Astrocyte of the hippocampus (primary cell): Measurements from ENCODE around the gene IL21R.

Source experiments
- DNase-seq: peaks from one replicate; pipeline ENCODE4 v3.0.0; 2011; ENCODE audit warnings: low read depth, low spot score

IL21R gene

DNA sequence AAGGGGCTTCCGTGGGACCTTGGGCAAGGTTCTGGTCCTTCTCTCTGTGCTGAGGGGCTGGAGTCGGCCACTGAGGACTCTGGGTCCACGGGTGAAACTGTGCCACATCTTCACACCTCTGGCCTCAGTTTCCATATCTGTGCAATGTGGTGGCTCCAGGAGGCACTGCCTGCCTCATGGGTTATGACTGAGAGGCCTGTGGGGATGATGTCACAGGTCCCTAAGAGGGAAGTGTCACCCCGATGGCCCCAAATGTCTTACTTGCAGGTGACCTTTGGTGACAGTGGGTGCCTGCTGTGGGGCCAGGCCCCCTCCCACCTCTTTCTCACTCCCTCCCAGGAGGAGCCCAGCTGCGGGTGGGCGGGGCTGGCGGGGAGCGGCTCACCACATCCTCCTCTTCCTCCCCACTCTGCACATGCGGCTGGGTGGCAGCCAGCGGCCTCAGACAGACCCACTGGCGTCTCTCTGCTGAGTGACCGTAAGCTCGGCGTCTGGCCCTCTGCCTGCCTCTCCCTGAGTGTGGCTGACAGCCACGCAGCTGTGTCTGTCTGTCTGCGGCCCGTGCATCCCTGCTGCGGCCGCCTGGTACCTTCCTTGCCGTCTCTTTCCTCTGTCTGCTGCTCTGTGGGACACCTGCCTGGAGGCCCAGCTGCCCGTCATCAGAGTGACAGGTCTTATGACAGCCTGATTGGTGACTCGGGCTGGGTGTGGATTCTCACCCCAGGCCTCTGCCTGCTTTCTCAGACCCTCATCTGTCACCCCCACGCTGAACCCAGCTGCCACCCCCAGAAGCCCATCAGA lies at the start of gene IL21R:
TSS of gene IL21R (plus strand) at position 407 of the 801 bp plus-strand sequence. CDS start 27,898 bp downstream, outside the sequence.
- DNase-seq: peak; percentile 88

DNA sequence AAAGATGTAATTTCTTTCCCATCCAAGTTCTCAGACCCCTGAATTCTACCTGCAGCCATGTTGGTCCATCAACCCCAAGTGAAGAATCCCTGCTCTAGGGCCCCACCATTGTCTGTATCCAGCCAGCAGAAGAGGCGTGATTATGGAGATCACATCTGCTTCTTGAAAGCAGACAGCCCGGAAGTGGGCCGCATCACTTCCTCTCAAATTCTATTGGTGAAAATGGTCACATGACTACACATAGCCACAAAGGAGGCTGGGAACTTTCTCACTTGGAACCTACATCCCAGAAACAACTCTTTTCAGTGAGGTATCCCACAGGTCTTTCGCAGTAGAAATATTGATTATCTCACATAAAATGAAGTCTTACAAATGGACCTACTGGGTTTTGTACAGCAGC lies 48.1 kb upstream of the IL21R start:
- no peak for DNase-seq

DNA sequence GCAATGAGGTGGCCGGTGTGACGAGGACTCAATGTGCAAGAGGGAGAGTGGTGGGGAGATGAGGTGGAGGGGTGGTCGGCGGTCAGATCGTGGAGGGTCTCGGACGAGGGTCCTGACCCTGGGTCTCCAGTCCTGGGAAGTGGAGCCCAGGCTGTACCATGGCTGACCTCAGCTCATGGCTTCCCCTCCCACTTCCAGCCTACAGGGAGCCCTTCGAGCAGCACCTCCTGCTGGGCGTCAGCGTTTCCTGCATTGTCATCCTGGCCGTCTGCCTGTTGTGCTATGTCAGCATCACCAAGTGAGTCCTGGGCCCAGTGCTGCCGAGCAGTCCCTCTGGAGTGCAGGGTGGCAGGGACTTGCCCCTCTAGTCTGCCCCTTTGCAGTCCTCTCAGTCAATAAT lies 46.4 kb upstream of the IL21R start:
- peak; percentile 23 for DNase-seq

DNA sequence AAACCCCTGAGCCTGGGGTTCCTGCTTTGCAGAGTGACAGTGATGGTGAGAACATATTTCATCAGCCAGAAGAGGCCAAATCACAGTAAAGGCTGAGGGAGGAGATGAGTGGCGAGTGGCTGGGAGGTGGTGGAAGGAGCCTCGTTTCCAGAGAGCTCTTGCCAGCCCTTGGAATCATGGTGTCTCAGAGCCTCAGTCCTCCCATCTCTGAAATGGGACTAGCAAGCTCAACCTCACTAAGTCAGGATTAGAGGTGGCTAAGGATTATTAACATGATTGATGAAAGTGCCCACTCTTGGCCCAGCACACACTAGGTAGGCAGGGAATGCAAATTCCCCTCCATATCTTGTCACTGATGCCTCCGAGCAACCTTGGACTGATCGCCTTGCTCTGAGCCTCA lies 45.2 kb upstream of the IL21R start:
- DNase-seq: no peak

DNA sequence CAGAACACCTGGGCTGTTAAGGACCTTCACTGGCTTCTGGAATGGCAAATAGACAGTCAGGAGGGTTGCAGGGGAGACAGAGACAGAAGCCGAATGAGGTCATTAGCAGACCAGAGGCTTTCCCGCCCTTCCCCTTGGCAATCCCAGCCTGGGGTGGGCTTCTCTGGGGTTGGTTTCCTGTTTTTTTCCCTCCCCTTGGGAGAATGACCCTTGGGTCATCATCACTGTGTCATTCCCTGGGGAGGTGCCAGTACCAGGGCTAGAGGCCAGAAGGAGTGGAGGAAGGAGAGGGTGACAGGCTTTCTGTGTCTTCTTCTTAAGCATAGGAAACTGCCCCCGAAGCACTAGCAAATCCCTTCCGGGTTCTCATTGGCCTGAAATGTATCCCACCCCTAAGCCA lies 42.9 kb upstream of the IL21R start:
- no peak for DNase-seq

DNA sequence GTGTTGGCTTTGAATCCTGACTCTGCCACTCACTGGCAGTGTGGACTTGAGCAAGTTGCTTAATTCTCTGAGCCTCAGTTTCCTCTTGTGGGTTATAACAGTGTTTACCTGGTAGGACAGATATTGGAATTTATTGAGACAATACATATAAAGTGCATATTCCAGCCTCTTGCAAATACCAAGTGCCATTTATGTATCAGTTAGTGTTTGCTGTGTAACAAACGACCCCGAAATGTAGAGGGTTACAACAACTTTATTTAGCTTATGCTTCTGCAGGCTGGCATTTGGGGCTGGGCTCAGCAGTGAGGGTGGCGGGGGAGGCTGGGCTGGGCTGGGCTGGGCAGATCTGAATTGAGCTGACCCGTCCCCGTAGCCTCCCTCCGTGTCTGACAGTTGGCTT lies 42.4 kb upstream of the IL21R start:
- DNase-seq: no peak

DNA sequence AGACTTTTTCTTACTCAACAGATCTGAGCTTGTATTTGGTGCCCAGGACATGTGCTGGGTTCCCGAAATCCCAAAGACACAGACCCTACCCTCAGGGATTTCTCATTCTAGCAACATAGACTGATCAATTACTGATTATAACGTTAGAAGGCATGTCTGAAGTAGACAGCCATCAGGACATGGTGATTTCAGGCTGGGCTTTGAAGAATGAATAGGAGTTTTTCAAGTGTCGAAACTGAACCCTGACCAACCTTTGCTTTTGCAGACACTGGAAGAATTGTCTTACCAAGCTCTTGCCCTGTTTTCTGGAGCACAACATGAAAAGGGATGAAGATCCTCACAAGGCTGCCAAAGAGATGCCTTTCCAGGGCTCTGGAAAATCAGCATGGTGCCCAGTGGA lies 40.0 kb upstream of the IL21R start:
- DNase-seq: no peak

DNA sequence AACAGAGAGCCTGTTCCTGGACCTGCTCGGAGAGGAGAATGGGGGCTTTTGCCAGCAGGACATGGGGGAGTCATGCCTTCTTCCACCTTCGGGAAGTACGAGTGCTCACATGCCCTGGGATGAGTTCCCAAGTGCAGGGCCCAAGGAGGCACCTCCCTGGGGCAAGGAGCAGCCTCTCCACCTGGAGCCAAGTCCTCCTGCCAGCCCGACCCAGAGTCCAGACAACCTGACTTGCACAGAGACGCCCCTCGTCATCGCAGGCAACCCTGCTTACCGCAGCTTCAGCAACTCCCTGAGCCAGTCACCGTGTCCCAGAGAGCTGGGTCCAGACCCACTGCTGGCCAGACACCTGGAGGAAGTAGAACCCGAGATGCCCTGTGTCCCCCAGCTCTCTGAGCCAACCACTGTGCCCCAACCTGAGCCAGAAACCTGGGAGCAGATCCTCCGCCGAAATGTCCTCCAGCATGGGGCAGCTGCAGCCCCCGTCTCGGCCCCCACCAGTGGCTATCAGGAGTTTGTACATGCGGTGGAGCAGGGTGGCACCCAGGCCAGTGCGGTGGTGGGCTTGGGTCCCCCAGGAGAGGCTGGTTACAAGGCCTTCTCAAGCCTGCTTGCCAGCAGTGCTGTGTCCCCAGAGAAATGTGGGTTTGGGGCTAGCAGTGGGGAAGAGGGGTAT lies 39.3 kb upstream of the IL21R start:
- DNase-seq: no peak

DNA sequence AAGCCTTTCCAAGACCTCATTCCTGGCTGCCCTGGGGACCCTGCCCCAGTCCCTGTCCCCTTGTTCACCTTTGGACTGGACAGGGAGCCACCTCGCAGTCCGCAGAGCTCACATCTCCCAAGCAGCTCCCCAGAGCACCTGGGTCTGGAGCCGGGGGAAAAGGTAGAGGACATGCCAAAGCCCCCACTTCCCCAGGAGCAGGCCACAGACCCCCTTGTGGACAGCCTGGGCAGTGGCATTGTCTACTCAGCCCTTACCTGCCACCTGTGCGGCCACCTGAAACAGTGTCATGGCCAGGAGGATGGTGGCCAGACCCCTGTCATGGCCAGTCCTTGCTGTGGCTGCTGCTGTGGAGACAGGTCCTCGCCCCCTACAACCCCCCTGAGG lies 38.7 kb upstream of the IL21R start:
- no peak for DNase-seq

DNA sequence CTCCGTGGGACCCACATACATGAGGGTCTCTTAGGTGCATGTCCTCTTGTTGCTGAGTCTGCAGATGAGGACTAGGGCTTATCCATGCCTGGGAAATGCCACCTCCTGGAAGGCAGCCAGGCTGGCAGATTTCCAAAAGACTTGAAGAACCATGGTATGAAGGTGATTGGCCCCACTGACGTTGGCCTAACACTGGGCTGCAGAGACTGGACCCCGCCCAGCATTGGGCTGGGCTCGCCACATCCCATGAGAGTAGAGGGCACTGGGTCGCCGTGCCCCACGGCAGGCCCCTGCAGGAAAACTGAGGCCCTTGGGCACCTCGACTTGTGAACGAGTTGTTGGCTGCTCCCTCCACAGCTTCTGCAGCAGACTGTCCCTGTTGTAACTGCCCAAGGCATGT lies 38.2 kb upstream of the IL21R start:
- DNase-seq: no peak

DNA sequence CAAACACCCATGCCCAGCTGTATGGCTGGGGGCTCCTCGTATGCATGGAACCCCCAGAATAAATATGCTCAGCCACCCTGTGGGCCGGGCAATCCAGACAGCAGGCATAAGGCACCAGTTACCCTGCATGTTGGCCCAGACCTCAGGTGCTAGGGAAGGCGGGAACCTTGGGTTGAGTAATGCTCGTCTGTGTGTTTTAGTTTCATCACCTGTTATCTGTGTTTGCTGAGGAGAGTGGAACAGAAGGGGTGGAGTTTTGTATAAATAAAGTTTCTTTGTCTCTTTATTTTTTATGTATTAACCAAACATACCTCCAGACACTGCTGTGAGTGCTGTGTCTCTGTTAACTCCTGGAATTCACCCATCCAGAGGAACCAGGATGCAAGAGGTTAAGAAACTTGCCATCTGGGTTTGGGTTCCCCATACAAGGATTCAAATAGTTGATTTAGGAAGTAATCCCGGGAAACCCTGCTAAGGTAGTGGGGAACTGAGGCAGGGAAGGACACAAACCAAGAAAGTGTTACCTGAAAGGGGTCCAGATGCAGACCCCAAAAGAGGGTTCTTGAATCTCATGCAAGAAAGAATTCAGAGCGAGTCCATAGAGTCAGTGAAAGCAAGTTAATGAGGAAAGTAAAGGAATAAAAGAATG lies 37.4 kb upstream of the IL21R start:
- no peak for DNase-seq

DNA sequence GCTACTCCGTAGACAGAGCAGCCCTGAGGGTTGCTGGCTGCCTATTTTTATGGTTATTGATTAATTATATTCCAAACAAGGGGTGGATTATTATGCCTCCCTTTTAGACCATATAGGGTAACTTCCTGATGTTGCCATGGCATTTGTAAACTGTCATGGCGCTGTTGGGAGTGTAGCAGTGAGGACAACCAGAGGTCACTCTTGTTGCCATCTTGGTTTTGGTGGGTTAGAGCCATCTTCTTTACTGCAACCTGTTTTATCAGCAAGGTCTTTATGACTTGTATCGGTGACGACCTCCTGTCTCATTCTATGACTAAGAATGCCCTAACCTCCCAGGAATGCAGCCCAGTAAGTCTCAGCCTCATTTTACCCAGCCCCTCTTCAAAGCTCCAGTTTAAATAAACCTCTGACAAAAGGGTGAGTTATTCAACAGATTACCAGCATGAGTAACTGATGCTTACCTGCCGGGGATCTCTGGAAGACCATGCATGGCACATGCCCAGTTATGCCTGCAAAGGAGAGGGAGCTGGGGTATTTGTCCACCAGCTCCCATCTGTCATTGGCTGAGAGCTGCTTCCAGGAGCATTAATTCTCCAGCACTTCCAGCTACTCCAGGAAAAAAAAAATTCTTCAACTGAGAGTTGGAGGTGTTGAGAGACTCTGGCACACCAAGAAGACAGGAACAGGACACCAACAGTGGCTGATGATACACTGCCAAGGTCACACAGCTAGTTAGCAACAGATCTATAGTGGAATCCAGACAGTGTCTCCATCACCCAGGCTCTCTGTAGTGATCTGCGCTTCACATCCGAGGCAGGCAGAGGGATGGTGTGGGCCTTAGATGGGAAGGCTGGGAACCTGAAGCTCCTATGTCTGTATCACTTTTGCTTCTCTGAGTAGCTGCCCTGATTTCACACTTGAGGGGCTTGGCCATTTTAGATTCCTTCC lies 36.6 kb upstream of the IL21R start:
- peak; percentile 27 for DNase-seq

DNA sequence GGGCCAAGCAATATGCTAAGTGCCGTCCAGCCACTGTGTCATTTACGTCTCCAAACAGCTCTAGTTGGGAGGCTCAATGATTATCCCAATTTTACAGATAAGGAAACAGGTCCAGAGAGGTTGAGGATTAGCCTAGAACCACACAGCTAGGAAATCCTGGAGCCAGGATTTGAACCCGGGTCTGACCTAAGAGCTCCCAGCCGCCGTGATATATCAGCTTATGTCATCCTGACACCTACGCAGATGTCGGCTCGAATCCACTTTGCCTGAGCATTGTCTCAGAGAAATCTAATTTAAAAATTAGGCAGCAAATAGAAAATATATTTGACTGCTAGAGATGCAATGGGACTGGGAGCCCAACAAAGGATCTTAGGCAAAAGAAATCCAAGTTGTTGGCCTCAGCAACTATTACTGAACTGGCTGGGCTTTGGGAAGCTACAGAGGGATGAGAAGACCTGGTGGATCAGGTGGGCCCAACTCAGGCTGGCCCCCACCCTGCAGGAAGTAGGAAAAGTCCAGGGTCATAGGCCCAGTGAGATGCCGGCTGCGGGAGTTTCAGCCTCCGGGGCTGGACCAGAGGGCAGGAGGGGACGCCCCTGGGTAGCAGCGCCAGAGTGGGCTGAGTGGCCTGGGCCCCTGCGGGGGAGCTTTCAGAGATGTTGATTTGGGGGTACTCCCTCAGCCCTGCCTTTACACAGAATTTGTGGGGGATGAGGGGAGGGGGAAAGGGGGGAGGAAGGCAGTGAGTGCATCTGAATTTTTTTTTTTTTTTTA lies 35.1 kb upstream of the IL21R start:
- no peak for DNase-seq

DNA sequence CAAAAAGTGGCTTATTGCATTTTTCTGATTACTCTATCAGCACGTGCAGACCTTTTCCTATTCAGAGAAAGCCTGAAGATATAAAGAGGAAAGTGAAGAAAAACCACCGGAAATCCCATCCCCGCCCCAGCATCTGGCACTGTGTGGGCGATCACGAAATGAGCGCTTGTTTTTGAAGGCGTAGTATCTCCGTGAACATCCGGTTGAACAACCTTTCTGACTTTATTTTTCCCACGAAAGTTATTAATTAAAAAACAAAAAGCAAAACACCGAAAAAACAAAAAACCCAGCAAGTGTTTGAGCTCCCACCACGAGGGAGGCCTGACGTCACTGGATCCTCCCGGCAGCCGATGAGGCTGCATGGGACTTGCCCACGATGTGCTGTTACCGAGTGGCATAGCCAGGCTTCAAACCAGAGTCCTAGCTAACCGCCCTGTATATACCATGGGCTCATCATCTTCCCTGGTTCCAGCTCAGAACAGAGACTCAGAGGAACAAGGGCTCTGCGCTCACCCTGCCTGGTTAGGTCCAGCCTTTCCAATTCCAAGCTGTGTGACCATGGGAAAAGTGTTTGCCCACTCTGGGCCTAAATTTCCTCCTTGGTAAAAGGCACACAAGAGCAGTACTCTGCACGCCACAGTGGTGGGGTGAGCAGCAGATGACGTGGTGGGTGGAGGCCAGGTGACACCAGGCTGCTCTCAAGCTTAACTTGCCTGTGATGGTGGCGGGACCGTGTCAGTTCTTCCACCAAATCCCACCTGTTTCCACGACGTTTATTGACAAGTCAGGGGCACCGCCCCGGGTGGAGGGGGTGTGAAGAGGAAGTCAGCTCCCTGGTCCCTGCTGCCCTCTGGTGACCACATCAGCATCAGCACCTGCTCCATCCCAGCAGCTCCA lies 34.3 kb upstream of the IL21R start:
- DNase-seq: peak; percentile 81

DNA sequence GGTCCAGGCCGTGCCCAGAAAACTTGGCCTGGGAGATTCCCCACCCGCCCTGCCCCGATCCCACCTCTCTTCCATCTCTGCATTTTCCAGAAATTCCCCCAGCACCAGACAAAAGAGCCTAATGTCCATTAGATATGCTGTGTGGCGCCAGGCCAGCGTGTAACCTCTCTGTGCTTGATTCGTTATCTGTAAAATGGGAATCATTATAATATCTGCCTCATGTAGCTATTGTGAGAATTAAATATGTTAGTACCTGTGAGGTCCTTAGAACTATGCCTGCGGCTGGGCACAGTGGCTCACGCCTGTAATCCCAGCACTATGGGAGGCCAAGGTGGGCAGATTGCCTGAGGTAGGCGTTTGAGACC lies 33.6 kb upstream of the IL21R start:
- no peak for DNase-seq

DNA sequence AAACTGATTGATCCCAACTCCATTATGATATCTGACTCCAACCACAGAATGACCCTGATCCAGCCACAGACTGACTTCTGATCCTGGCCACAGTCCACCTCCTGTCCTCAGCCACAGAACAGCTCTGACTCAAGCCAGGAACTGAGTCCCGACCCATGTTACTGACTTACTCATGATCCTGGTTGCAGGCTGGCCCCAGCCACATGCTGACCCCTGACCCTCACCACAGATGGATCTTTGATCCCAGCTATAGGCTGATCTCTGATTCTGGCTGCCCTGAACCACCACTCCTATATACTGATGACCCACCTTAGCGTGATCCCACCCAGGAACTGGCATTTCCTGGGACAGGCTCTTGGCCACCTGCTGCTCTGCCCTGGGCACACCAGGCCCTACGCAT lies 32.2 kb upstream of the IL21R start:
- DNase-seq: no peak

DNA sequence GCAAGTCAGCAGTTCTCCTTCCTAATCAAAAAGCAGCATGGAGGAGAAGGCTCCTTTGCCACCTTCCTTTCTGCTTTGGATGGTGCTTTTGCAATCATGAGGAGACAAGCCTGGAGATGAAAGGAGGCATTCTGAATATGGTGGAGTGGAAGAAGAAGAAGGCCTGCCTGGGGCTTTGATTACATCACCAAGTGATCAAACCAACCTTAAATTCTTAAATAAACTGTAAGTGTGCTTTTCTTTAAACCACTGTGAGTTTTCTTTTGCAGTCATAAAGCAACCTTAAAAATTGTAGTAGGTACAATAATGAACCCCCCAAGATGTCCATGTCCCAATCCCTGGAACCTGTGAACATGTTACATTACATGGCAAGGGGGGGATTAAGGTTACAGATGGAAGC lies 31.7 kb upstream of the IL21R start:
- DNase-seq: no peak

DNA sequence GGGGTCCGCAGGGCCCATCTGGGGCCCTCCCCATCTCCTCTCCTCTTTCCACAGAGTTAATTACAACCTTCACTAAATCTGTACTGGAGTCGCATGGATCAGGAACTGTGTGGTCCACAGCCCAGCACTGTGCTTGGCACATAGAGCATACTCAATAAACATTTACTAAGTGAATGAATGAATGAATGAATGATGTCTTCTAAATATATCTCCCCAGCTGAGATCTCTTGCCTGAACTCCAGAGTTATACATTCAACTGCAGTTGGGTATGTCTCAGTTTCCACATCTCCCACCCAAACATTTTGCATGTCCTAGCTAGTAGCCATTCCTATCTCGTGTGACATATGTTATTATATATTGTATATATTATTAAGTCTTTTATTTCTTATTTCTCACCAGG lies 28.7 kb upstream of the IL21R start:
- DNase-seq: no peak

DNA sequence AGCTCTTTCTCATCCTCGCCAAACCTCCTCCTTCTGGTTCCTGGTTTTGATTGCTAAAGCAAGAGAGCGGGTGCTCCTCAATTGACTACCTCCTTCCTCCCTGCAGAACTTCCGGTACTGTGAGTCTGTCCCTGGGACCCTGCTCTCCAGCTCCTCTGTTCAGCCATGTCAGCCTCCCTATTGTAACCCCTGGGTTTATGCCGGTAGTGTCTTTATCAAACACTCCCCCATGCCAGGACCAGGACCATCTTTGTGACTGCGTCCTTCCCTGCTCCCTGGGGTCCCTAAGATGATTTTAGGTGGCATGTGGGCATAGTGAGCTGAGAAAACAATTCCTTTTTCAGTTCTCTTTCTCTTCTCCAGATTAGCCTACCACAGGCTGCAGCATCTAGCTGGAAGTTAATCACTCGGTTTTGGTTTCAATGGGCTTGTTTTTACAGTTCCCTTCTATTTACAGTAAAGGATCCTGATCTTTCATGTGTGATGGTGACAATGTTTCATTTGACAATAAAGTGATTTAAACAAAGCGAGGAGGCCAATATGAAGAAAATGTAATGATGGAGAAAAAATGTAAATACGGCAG lies 27.7 kb upstream of the IL21R start:
- no peak for DNase-seq
